ENCODE data around the gene LCE7A. TPM values are rescaled to one million over a fixed set of nuclear protein-coding genes. Genes with fewer than 3 reads are reported as not detected.

LCE7A gene
- total RNA-seq, 1 donor from 2014 or later, result not detected

- intact Hi-C loops (cut with DNase I), result no loop called here
- Histone ChIP-seq H3K36me3 (no peaks in the 10 kb centered on the region), H3K4me1 (no peaks in the 10 kb centered on the region), H3K27ac (no peak overlapping the region), H3K27me3 (no peaks in the 10 kb centered on the region), H3K4me3 (no peak overlapping the region), H3K9me3 (no peaks in the 10 kb centered on the region)
- DNase-seq (no peak), ATAC-seq (no peak)
- TF ChIP-seq, protein P1, sequence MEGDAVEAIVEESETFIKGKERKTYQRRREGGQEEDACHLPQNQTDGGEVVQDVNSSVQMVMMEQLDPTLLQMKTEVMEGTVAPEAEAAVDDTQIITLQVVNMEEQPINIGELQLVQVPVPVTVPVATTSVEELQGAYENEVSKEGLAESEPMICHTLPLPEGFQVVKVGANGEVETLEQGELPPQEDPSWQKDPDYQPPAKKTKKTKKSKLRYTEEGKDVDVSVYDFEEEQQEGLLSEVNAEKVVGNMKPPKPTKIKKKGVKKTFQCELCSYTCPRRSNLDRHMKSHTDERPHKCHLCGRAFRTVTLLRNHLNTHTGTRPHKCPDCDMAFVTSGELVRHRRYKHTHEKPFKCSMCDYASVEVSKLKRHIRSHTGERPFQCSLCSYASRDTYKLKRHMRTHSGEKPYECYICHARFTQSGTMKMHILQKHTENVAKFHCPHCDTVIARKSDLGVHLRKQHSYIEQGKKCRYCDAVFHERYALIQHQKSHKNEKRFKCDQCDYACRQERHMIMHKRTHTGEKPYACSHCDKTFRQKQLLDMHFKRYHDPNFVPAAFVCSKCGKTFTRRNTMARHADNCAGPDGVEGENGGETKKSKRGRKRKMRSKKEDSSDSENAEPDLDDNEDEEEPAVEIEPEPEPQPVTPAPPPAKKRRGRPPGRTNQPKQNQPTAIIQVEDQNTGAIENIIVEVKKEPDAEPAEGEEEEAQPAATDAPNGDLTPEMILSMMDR (IDR thresholded peaks at IDR 0.05), result no peak
These were observed 21.1 kb downstream of the LCE7A start for GRCh38 chr1:152880907-152881306.

- DNase-seq (no peak), ATAC-seq (no peak)
- H3K27me3 ChIP-seq, result no peaks in the 10 kb centered on the region
- intact Hi-C loops (cut with DNase I), result no loop called here
- no peaks in the 10 kb centered on the region for H3K9me3 ChIP-seq
- H3K4me3 ChIP-seq, result no peak overlapping the region
- H3K4me1 ChIP-seq, result no peaks in the 10 kb centered on the region
- no peaks in the 10 kb centered on the region for H3K36me3 ChIP-seq
- TF ChIP-seq, protein P1 (IDR thresholded peaks at IDR 0.05), result no peak
- H3K27ac ChIP-seq, result no peak overlapping the region
These were observed 24.3 kb downstream of the LCE7A start for GRCh38 chr1:152884085-152884484.

DNA sequence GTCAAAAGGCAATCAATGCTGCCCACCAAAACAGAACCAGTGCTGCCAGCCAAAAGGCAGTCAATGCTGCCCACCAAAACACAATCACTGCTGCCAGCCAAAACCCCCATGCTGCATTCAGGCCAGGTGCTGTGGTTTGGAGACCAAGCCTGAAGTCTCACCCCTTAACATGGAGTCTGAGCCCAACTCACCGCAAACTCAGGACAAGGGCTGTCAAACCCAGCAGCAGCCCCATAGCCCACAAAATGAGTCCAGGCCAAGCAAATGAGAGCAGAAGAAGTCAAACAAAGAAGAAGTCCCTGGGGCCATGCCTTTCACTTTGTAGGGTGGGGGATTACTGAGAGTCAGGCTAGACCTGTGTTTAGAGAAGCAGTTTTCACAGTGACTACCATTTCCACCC, 24.7 kb downstream of the LCE7A start:
- no peak overlapping the region for H3K27ac ChIP-seq
- ATAC-seq (no peak), DNase-seq (no peak)
- H3K4me1 ChIP-seq, result no peaks in the 10 kb centered on the region
- TF ChIP-seq, protein P1 (IDR thresholded peaks at IDR 0.05), result no peak
- no peak overlapping the region for H3K4me3 ChIP-seq
- no peaks in the 10 kb centered on the region for H3K36me3 ChIP-seq
- H3K9me3 ChIP-seq, result no peaks in the 10 kb centered on the region
- H3K27me3 ChIP-seq, result no peaks in the 10 kb centered on the region
- intact Hi-C loops (cut with DNase I), result no loop called here

DNA sequence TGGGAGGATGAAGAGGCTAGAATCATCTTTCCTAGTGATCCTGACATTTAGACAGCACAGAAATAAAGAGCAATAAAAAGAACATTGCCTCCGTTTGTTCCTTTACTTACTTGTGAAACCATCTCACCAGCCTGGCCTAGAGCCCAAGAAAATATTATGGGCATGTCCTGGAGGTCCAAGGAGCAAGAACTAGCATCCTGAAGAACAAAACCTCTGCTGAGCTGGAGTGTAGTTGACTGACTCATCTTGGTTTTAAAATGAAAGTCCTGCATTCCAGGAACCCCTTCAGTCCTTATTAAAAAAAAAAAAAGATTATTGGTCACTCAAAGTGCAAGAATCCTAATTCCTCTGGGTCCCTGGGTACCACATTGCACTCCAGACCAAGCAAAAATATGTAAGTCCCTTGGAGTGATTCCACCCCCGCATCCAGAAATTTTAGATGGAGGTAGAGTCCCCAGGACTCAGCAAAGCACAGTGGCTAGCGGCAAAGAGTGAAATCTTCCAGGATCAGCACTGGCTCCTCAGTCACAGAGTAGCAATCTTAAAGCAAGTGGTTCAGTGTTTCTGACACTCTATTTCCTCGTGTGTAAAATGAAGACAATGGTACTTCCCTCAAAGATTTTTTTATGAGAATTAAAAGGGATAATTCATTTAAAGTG, 25.3 kb downstream of the LCE7A start:
- intact Hi-C loops (cut with DNase I), result no loop called here
- no peak for ATAC-seq
- H3K4me1 ChIP-seq, result no peaks in the 10 kb centered on the region

GRCh38 chr1:152886085-152886484, 26.3 kb downstream of the LCE7A start:
- H3K9me3 ChIP-seq, result no peaks in the 10 kb centered on the region
- ATAC-seq (no peak), DNase-seq (no peak)
- H3K4me3 ChIP-seq, result no peak overlapping the region
- no peaks in the 10 kb centered on the region for H3K27me3 ChIP-seq
- H3K36me3 ChIP-seq, result no peaks in the 10 kb centered on the region
- H3K27ac ChIP-seq, result no peak overlapping the region
- H3K4me1 ChIP-seq, result no peaks in the 10 kb centered on the region
- TF ChIP-seq, protein P1 (IDR thresholded peaks at IDR 0.05), result no peak
- intact Hi-C loops (cut with DNase I), result no loop called here

More for the DNA sequence above, 25.3 kb downstream of the LCE7A start:
- no peak for DNase-seq
- Histone ChIP-seq H3K27ac (no peak overlapping the region), H3K4me3 (no peak overlapping the region), H3K36me3 (no peaks in the 10 kb centered on the region), H3K9me3 (no peaks in the 10 kb centered on the region), H3K27me3 (no peaks in the 10 kb centered on the region)
- TF ChIP-seq, protein P1 (IDR thresholded peaks at IDR 0.05), result no peak
